NCI-H774 (cell line): ENCODE measurements around the gene ZFP3.
A peak's percentile ranks its signal among the peaks of the same experiment; 100 is the strongest.
"Not testable (repeated sequence)": the region's sequence is repeated elsewhere in the genome, so short reads cannot be mapped to it uniquely, and the experiment has no call there.

Source experiments
- DNase-seq: peaks from one replicate; lab custom pipeline; 2025; lab: John Stamatoyannopoulos, UW

The ZFP3 gene

DNA sequence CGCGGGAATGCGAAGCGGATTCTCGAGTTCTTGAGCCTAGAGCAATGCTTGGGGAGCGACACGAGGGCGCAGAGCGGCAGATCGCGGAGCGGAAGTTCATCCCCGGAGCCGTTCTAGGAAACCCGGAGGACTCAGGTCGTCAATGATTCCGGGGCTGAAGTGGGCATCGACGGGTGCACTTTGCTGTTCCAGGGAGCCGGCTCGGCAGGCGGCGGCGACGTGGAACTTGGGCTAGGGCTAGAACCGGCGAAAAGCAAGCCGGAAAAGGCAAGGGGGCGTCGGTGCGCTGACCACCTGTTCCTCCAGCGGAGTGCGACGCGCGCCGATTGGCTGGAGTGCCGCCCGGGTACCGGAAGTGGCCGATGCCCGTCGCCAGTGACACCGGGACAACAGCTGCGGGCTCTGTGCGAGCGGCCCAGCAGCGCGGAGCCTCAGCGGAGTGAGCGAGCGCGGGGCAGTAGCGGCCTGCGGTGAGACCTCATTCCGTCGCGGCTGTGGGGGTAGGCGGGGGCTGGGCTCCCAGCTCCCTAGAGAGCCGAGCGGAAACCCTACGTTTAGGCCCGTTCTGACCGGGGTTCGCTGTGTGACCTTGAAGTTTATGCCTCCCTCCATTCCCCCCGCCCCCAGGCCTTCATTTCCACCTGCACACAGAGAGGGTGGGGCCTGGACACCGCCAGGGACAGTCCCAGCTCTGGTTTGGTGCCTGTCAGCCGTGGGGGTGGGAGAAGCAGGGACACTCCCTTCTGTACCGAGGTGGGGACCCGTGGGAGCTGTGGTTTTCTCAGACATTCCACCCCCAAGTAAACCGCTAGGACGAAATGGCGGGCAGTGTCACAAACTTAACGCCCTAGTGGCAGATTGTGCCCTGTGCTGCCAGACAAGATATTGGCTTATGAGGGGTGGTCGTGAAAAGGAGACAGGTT is at the start of gene ZFP3:
Gene ZFP3 (plus strand): TSS at position 362 of the 923 bp plus-strand sequence. CDS start 13,038 bp downstream, outside the sequence.
- peak; percentile 66 for DNase-seq

DNA sequence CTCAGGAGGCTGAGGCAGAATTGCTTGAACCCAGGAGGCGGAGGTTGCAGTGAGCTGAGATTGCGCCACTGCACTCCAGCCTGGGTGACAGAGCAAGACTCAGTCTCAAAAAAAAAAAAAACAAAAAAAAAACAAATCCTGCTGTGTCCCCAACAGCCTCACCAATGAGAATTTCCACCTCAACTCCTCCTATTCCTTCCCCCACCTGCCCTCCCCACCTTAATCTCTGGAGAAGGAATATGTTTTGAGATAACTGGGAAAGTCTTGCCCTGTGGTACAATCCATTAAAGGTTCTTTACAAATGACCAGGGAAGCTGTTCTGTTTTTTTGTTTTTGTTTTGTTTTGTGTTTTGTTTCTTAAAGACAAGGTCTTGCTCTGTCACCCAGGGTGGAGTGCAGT is 48.1 kb upstream of the ZFP3 start:
- not testable (repeated sequence) for DNase-seq

DNA sequence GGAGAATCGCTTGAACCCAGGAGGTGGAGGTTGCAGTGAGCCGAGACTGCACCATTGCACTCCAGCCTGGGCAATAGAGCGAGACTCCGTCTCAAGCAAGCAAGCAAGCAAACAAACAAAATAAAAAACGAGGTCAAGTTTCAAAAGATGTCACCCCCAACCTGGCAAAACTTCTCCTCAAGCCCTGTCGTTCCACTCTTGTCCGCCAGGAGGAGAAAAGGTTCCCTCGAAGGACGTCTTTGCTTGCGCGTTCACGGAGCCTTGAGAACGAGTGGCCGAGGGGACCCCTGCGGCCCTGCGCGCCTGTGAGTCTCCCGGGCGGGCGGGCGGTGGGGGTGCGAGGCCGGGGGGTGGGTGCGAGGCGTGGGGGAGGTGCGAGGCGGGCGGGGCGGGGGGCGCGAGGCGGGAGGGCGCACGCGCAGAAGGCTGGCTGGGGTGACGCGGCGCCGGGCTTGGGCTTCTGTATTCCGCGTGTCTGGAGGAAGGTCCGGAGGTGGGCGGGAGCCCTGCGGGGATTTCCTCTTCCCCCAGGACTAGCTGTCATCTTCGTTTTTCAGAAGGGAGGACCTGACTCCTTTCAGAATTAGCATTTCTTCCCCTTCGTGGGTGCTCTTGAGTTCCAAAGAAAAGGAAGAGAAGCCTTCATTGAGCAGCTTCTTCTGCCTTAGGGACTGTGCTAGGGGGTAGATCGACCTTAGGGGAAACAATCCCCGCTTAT is 46.7 kb upstream of the ZFP3 start:
- DNase-seq = peak; percentile 37

DNA sequence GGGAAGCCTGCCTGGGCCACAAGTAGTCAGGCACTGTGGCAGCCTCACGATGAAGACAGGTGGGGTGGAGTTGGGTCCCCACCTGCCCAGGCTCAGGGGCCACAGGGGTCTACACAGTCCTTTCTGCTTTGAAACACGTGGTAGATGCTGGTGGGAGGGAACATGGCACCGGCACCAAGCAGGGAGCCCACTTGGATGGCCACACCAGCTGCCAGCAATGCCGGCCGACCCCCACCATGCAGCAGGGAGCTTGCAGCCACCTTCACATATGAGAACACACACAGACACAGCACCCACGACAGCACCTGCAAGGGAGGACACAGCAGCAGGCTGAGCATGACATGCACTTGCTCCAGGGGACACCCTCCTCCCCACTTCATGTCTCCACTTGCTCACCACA is 45.4 kb upstream of the ZFP3 start:
- no peak for DNase-seq

- DNase-seq = no peak
Measured at GRCh38 chr17:5033352-5034015, 44.8 kb upstream of the ZFP3 start.

- no peak for DNase-seq
Measured at GRCh38 chr17:5034063-5034462, 44.2 kb upstream of the ZFP3 start.

DNA sequence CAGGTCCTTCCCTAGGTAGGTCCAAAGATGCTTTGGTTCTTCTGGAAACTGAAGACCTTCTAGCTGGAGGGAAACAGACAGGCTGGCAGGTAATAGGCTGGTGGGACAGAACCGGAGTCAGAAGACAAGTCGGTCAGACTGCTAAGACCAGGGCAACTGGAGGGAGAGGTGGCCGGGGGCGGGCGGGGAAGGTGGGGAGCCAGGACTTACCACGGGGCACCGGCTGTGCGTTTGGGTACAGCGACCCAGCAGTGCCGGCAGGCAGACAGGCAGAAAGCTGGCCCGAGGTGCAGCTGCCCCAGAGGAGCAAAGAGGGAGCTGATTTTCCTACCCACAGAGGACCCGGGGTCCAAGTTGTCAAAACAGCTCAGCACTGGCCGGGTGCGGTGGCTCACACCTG is 43.6 kb upstream of the ZFP3 start:
- DNase-seq = no peak

DNA sequence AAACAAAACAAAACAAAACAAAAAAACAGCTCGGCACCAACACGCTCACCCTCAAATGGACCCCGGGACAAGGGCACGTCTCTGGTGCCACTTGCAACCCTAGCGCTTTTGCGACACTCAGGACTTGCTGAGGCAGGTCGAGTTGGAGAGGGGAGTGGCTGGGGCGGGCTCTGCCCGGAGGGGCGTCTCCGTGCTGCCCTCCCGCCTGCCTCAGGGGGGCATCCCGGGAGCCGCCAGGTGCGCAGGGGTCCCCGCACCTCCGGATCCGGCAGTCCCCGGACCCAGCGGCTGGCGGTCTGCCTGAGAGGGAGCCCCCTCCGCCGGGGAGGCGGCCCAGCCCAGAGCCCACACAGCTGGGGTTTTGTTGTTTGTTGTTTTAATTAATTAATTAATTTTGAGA is 43.0 kb upstream of the ZFP3 start, which contains the start of gene SLC52A1:
Gene SLC52A1 (minus strand): TSS at position 112 of the 400 bp plus-strand sequence. CDS start 820 bp downstream, outside the sequence.
- DNase-seq = no peak

DNA sequence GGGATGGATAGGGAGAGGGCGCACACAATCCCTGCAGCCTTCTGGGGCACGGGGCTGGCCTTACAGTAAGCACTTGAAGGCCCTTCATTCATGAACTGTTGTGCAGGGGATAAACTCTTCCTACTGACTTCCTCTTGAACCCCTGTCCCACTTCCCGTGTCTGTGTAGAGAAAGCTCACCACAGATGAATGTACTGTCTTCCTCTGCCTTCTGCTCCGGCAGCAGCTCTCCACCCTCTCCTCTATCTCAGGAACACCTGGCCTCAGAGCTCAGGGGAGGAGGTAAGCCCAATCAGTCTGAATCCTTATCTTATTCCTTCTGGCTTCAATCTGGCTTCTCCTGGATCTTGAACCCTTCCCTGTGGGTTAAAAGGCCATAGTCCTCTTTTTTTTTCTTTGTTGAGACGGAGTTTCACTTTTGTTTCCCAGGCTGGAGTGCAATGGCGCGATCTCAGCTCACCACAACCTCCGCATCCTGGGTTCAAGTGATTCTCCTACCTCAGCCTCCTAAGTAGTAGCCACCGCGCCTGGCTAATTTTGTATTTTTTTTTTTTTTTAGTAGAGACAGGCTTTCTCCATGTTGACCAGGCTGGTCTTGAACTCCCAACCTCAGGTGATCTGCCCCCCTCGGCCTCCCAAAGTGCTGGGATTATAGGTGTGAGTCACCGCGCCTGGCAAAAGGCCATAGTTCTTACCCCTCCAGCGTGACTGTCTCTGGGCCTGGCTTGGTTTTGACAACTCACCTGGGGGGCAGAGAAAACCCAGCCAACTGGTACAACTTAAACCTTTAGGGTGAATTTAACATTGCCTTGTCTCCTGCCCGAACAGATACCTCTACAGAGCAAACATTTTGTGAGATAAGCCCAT is 35.9 kb upstream of the ZFP3 start:
- DNase-seq = no peak

DNA sequence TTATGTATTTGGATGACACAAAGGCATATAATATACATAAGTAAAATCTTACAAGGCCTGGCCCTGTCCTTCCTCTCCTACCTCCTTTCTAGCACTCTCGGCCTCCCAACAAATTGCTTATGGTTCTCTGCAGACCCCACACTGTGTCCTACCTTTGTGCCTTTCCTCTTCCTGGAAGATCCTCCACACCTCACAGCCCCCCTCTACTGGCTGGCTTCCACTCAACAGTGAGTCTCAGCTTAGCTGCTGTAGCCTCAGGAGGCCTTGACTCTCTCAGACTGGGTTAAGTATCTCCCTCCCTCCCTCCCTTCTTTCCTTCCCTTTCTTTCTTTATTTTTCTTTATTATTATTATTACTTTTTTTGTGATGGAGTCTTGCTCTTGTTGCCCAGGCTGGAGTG is 34.7 kb upstream of the ZFP3 start:
- no peak for DNase-seq

DNA sequence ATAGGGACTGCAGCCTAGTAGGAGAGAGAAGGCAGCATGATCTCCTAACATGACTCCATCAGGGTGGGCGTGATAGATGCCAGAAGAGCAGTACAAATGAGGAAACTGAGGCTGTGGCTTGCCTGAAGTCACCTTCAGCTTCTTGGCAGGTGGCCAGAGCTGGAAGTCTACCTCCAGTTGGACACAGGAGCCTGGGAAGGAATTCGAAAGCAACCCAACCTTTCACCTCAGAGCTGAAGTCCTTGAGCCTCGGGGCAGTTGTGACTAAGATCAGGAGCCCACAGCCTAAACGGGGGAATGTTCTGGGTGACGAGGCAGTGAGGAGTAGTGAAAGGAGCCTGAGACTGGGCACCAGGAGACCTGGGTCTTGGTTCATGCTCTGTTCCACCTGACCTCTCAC is 33.6 kb upstream of the ZFP3 start:
- DNase-seq = no peak

GRCh38 chr17:5045496-5045895 is 32.8 kb upstream of the ZFP3 start:
- no peak for DNase-seq

GRCh38 chr17:5047446-5047845 is 30.8 kb upstream of the ZFP3 start:
- no peak for DNase-seq

GRCh38 chr17:5049314-5049841 is 28.9 kb upstream of the ZFP3 start:
- DNase-seq = no peak

DNA sequence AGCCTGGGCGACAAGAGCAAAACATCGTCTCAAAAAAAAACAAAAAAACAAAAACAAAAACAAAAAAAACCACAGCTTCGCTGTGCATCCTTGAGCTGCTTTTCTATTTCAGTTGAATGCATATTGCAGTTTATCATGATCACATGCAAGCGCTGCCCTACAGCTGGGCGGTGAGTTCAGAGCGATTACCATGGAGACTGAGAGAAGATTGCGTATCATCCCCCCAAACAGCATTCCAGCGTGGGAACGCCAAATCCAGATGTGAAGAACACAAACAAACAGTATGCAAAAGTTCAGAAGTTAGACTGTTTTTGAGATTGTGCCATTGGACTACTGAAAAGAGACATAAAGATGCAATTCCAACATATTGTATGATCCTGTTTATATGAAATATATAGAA is 28.0 kb upstream of the ZFP3 start:
- no peak for DNase-seq

- DNase-seq = no peak
Measured at GRCh38 chr17:5055543-5055942, 22.7 kb upstream of the ZFP3 start.

GRCh38 chr17:5065227-5065744 is 13.0 kb upstream of the ZFP3 start:
- no peak for DNase-seq

DNA sequence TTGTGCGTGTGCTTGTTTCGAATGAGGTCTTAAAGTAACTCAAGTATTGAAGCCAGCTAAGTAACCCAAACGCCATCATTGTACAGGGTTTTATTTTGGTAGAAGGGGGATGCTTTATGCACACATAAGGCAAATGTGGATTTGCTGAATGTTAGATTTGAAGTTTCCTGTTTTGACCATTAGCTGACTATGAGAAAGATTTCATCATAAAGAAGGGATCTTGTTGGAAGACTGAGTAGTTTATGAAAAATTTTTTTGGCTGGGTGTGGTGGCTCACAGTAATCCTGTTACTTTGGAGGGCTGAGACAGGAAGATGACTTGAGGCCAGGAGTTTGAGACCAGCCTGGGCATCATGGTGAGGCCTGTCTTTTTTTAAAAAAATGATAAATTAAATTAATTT is 10.0 kb upstream of the ZFP3 start:
- DNase-seq = no peak

- no peak for DNase-seq
Measured at GRCh38 chr17:5069724-5070123, 8.5 kb upstream of the ZFP3 start.

DNA sequence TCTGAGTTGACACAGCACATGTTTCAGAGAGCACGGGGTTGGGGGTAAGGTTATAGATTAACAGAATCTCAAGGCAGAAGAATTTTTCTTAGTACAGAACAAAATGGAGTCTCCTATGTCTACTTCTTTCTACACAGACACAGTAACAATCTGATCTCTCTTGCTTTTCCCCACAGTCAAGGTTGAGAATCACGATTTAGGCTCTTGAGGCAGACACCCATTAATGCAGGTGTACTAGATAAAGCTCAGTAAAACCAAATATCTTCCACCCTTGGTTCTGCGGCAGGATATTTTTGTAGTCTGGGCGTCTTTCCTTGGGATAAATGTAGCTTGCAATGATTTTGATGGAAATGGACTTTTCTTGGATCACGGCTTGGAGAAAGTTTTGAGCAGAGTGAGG is 2.8 kb upstream of the ZFP3 start:
- DNase-seq = not testable (repeated sequence)

DNA sequence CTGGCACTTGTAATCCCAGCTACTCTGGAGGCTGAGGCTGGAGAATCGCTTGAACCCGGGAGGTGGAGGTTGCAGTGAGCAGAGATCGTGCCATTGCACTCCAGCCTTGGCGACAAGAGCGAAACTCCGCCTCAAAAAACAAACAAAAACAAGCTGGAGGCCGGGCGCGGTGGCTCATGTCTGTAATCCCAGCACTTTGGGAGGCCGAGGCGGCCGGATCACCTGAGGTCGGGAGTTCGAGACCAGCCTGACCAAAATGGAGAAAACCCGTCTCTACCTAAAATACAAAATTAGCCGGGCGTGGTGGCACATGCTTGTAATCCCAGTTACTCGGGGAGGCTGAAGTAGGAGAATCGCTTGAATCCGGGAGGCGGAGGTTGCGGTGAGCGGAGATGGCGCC is 992 bp upstream of the ZFP3 start:
- DNase-seq = not testable (repeated sequence)
